Activated naive CD4-positive, alpha-beta T cell treated with Interleukin-2 at 50 U/mL for 16 hours (primary cell): ENCODE data around the gene CSNK1G3.

Experiments used
- DNase-seq: peaks from one replicate; pipeline ENCODE4 v3.0.0-alpha.2; 2020

The CSNK1G3 gene

GRCh38 chr5:123651234-123651633 lies 139.3 kb downstream of the CSNK1G3 start:
- no peak for DNase-seq

GRCh38 chr5:123659011-123659410 lies 147.0 kb downstream of the CSNK1G3 start:
- DNase-seq = no peak

GRCh38 chr5:123659495-123659894 lies 147.5 kb downstream of the CSNK1G3 start:
- DNase-seq = no peak

- DNase-seq = no peak
These were observed 153.0 kb downstream of the CSNK1G3 start for GRCh38 chr5:123664961-123665360.

- DNase-seq = no peak
These were observed 153.9 kb downstream of the CSNK1G3 start for GRCh38 chr5:123665822-123666371.
